GM23248 (cell line): ENCODE data around the gene CST2.
"Not testable (repeated sequence)": the region's sequence is repeated elsewhere in the genome, so short reads cannot be mapped to it uniquely, and the experiment has no call there.

Source experiments
- EZH2 ChIP-seq: fragments of 200-600 bp; sonication (generic); IDR thresholded peaks from 2 replicates; pipeline ENCODE4 v1.6.1; 2018; ENCODE audit warnings: antibody characterized with exemption, mild to moderate bottlenecking; ENCODE audit not compliant: insufficient read depth, poor library complexity, severe bottlenecking
- EZH2phosphoT487 ChIP-seq: fragments of 200-600 bp; sonication (generic); IDR thresholded peaks from 2 replicates; pipeline ENCODE4 v1.6.1; 2018; ENCODE audit warnings: antibody characterized with exemption, moderate library complexity, mild to moderate bottlenecking, low read depth; ENCODE audit not compliant: insufficient read depth

DNA sequence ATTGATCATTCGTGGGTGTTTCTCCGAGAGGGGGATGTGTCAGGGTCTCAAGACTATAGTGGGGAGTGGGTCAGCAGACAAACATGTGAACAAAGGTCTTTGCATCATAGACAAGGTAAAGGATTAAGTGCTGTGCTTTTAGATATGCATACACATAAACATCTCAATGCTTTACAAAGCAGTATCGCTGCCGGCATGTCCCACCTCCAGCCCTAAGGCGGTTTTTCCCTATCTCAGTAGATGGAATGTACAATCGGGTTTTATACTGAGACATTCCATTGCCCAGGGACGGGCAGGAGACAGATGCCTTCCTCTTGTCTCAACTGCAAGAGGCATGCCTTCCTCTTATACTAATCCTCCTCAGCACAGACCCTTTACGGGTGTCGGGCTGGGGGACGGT, 34.2 kb upstream of the CST2 start:
- not testable (repeated sequence) for TF ChIP-seq EZH2, EZH2phosphoT487
